OCI-LY3 (cell line): ENCODE data around the gene LENEP.

Experiments used
- H2AFZ ChIP-seq: fragments of 200-600, 300-600 bp; shearing (Covaris generic); 2 replicates; pipeline ENCODE4 v1.6.0; 2014; ENCODE audit warnings: antibody characterized with exemption, low read depth, low read length
- H3K27ac ChIP-seq: fragments of 200-600, 300-600 bp; sonication (generic); 2 replicates; pipeline ENCODE4 v1.5.1; 2014; ENCODE audit warnings: mild to moderate bottlenecking, low read length, moderate library complexity, mixed read lengths
- H3K27me3 ChIP-seq: fragments of 200-600, 300-600 bp; sonication (generic); 2 replicates; pipeline ENCODE4 v1.6.1; 2014; ENCODE audit warnings: low read depth, low read length, mixed read lengths
- H3K36me3 ChIP-seq: fragments of 200-600, 300-600 bp; sonication (generic); replicated peaks from 2 replicates; pipeline ENCODE3; 2014; ENCODE audit warnings: low read depth, low read length, mixed read lengths
- H3K4me1 ChIP-seq: fragments of 300-600, 200-600 bp; sonication (generic); 2 replicates; pipeline ENCODE4 v1.6.1; 2014; ENCODE audit warnings: low read length, mixed read lengths
- H3K4me2 ChIP-seq: fragments of 200-600, 300-600 bp; sonication (generic); 2 replicates; pipeline ENCODE4 v1.6.1; 2014; ENCODE audit warnings: low read length, mixed read lengths
- H3K4me3 ChIP-seq: fragments of 300-600, 200-600 bp; sonication (generic); 2 replicates; pipeline ENCODE4 v1.5.1; 2014; ENCODE audit warnings: antibody characterized with exemption, mild to moderate bottlenecking, low read length, moderate library complexity
- H3K79me2 ChIP-seq: fragments of 300-600, 200-600 bp; shearing (Covaris generic); 2 replicates; pipeline ENCODE4 v1.6.1; 2014; ENCODE audit warnings: mild to moderate bottlenecking, low read length, mixed read lengths
- H3K9ac ChIP-seq: fragments of 300-600, 200-600 bp; shearing (Covaris generic); 2 replicates; pipeline ENCODE4 v1.6.0; 2014; ENCODE audit warnings: mild to moderate bottlenecking, low read length, moderate library complexity
- H3K9me3 ChIP-seq: fragments of 200-600, 300-600 bp; shearing (Covaris generic); 2 replicates; pipeline ENCODE4 v1.6.1; 2014; ENCODE audit warnings: low read length, mixed read lengths; ENCODE audit not compliant: insufficient read depth
- H4K20me1 ChIP-seq: fragments of 200-600, 300-600 bp; sonication (generic); 2 replicates; pipeline ENCODE4 v1.6.1; 2016; ENCODE audit warnings: low read length, mixed read lengths; ENCODE audit not compliant: insufficient read depth
- EZH2phosphoT487 ChIP-seq: fragments of 200-600 bp; shearing (Covaris generic); IDR thresholded peaks from 2 replicates; pipeline ENCODE4 v1.6.1; 2018; ENCODE audit warnings: antibody characterized with exemption, mixed run types, low read depth
- TF ChIP-seq, protein P1 (sequence below): fragments of 200-600, 300-600 bp; sonication (generic); IDR thresholded peaks from 2 replicates; pipeline ENCODE4 v1.5.1; 2014; ENCODE audit warnings: antibody characterized with exemption, low read length, low read depth

The LENEP gene

DNA sequence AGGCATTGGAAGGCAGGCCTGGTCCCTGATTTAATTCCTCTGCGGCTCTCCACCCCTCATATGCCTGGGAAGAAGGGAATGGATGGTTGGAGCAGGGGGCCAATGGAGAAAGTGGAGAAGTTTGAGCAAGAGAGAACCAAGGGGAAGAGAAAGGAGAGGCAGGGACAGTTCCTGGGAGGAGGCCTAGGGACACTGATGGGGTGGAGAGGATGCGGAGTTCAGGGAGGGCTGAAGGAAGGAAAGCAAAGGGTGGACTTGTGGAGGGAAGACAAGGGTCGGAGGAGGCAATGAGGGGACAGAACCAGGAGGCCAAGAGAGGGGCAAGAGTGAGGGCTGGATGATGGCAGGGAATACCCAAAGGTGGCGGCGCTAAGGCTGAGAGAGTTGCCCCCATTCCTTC, 16.4 kb downstream of the LENEP start:
- H2AFZ ChIP-seq = no peak overlapping the region
- H3K36me3 ChIP-seq = peaks cover 13% of the 10 kb centered on the region
- TF ChIP-seq EZH2phosphoT487 = no peak
- TF ChIP-seq, protein P1, sequence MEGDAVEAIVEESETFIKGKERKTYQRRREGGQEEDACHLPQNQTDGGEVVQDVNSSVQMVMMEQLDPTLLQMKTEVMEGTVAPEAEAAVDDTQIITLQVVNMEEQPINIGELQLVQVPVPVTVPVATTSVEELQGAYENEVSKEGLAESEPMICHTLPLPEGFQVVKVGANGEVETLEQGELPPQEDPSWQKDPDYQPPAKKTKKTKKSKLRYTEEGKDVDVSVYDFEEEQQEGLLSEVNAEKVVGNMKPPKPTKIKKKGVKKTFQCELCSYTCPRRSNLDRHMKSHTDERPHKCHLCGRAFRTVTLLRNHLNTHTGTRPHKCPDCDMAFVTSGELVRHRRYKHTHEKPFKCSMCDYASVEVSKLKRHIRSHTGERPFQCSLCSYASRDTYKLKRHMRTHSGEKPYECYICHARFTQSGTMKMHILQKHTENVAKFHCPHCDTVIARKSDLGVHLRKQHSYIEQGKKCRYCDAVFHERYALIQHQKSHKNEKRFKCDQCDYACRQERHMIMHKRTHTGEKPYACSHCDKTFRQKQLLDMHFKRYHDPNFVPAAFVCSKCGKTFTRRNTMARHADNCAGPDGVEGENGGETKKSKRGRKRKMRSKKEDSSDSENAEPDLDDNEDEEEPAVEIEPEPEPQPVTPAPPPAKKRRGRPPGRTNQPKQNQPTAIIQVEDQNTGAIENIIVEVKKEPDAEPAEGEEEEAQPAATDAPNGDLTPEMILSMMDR = no peak
- H3K4me2 ChIP-seq = no peak overlapping the region
- no peak overlapping the region for H3K9ac ChIP-seq
- no peaks in the 10 kb centered on the region for H3K9me3 ChIP-seq
- peaks cover 50% of the 10 kb centered on the region for H3K4me1 ChIP-seq
- H3K79me2 ChIP-seq = peaks cover 37% of the 10 kb centered on the region
- no peak overlapping the region for H3K27ac ChIP-seq
- H3K4me3 ChIP-seq = no peak overlapping the region
- no peaks in the 10 kb centered on the region for H3K27me3 ChIP-seq
- peaks cover 64% of the 10 kb centered on the region for H4K20me1 ChIP-seq

DNA sequence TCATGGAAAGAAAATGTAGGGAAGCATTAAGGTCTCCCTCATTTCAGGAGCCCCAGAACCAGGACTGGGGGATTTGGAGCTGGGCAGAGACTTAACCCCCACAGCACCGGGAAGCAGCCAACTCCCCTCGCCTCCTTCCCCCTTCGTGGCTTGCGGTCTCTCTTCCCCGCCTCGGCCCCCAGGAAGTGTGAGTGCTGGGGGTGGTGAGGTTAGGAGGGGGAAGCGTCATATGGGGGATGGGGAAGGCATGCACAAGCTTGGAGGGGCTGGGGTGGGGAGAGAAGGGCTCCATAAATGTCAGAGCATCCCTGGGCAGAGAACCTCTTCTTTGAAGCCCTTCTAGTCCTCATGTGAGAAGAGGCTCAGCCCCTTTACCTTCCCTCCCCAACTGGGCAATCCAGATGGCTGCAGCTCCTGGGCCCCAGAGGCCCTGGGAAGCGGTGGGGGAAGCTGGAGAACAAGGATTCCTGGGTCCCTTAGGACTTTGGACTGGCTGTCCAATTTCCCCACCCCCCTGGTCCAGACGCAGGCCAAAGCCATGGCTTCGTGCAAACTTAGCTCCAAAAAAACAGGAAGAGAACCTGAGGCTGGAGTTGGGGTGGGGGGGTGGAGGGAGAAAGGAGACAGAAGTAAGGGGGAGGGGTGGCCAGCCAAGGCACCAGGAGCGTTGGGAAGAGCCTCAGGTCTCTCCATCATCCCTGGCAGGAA, 17.0 kb downstream of the LENEP start:
- no peak overlapping the region for H3K4me2 ChIP-seq
- no peak overlapping the region for H3K27ac ChIP-seq

GRCh38 chr1:155011004-155011416, 17.6 kb downstream of the LENEP start:
- Histone ChIP-seq H3K4me1 (peaks cover 42% of the 10 kb centered on the region), H3K9ac (no peak overlapping the region), H2AFZ (no peak overlapping the region), H3K9me3 (no peaks in the 10 kb centered on the region), H3K36me3 (peaks cover 25% of the 10 kb centered on the region), H3K4me2 (no peak overlapping the region), H3K27ac (no peak overlapping the region), H3K4me3 (no peak overlapping the region), H3K27me3 (no peaks in the 10 kb centered on the region), H4K20me1 (peaks cover 65% of the 10 kb centered on the region), H3K79me2 (peaks cover 25% of the 10 kb centered on the region)
- no peak for TF ChIP-seq EZH2phosphoT487

More for the DNA sequence above, 17.0 kb downstream of the LENEP start:
- Histone ChIP-seq H2AFZ (no peak overlapping the region), H3K27me3 (no peaks in the 10 kb centered on the region), H3K9ac (no peak overlapping the region), H3K9me3 (no peaks in the 10 kb centered on the region), H3K36me3 (peaks cover 19% of the 10 kb centered on the region), H4K20me1 (peaks cover 65% of the 10 kb centered on the region), H3K4me1 (peaks cover 44% of the 10 kb centered on the region), H3K4me3 (no peak overlapping the region), H3K79me2 (peaks cover 31% of the 10 kb centered on the region)
- TF ChIP-seq, protein P1 = no peak
- TF ChIP-seq EZH2phosphoT487 = no peak

DNA sequence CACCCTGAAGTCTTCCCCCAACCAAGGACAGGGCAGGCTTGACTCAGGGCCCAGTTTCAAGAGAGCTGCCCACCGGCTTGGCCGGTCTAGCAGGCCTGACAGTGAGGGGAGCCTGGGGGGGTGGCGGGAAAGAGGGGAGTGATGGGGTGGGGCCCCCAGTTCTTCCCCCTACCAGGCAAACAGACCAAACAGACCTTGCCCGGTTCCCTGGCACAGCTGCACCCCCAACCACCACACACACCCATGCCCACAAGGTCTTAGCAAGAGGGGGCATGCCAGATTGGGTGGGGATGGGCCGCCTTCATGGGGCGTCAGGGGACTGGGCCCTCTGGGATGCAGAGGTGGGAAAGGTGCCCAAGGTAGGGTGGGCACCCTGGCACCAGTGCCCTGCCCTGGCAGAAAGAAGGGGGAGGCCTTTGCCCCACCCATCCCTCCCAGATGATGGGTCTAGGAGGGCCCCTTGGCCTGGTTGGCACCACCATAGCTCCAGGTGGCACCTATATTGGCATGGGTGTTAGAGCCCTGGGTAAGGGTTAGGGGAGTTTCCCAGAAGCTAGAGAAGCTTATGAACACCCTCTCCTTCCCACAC, 18.1 kb downstream of the LENEP start:
- TF ChIP-seq, protein P1 = no peak
- TF ChIP-seq EZH2phosphoT487 = no peak
- Histone ChIP-seq H3K4me1 (peaks cover 42% of the 10 kb centered on the region), H2AFZ (no peak overlapping the region), H3K4me3 (no peak overlapping the region), H3K9me3 (no peaks in the 10 kb centered on the region), H3K27ac (no peak overlapping the region), H3K27me3 (no peaks in the 10 kb centered on the region), H4K20me1 (peaks cover 65% of the 10 kb centered on the region), H3K36me3 (peaks cover 26% of the 10 kb centered on the region), H3K79me2 (peaks cover 20% of the 10 kb centered on the region; the same call in 1 of the 2 replicates), H3K9ac (no peak overlapping the region), H3K4me2 (no peak overlapping the region)
